HCT116 (cell line): ENCODE measurements around the gene CENATAC.

Source experiments
- ATF3 ChIP-seq: IDR thresholded peaks from 2 replicates; pipeline ENCODE4 v1.6.1; 2012
- CTCF ChIP-seq, 3 experiments: fragments of 200-600 bp in 1 of 3; sonication (generic) in 1 of 3; IDR thresholded peaks in 2 of 3; conservative IDR thresholded peaks in 1 of 3; 2 replicates each; pipeline ENCODE4 v1.5.1; 2012 to 2017; ENCODE audit warnings: low read depth in 2 of 3, low read length in 2 of 3, antibody characterized with exemption in 1 of 3, borderline replicate concordance in 1 of 3, control low read depth in 1 of 3, mild to moderate bottlenecking in 1 of 3, mixed read lengths in 1 of 3, mixed run types in 1 of 3, moderate library complexity in 1 of 3; ENCODE audit not compliant: insufficient read depth in 1 of 3
- ELF1 ChIP-seq: IDR thresholded peaks from 2 replicates; pipeline ENCODE4 v1.6.1; 2012; ENCODE audit warnings: low read depth, borderline replicate concordance
- EZH2 ChIP-seq: fragments of 200-600 bp; sonication (generic); IDR thresholded peaks from 2 replicates; pipeline ENCODE4 v1.6.1; 2017; ENCODE audit warnings: antibody characterized with exemption, mixed run types
- POLR2A ChIP-seq: IDR thresholded peaks from 2 replicates; pipeline ENCODE4 v1.7.0; 2011; ENCODE audit warnings: borderline replicate concordance; ENCODE audit not compliant: insufficient read depth, insufficient read length; ENCODE audit errors: extremely low read depth
- POLR2AphosphoS5 ChIP-seq: IDR thresholded peaks from 2 replicates; pipeline ENCODE4 v1.6.1; 2011; ENCODE audit warnings: mild to moderate bottlenecking, low read depth, low read length, moderate library complexity

- no peak for TF ChIP-seq CTCF (IDR thresholded peaks at IDR 0.05 in 2 of 3, conservative IDR thresholded peaks at IDR 0.05 in 1 of 3; ENCODE audit: borderline replicate concordance in 1 of 3, insufficient read depth in 1 of 3, low read depth in 2 of 3, low read length in 2 of 3)
- no peak for TF ChIP-seq ELF1
- TF ChIP-seq POLR2A: no peak
- TF ChIP-seq ATF3: no peak
- TF ChIP-seq POLR2AphosphoS5: no peak
- no peak for TF ChIP-seq EZH2
These were observed 29.8 kb downstream of the CENATAC start for GRCh38 chr11:119027561-119028345.
